HepG2 (cell line): ENCODE data around the gene BCL2A1. TPM values are rescaled to one million over a fixed set of nuclear protein-coding genes. Genes with fewer than 3 reads are reported as not detected.

Source experiments
- ATAC-seq: fragments of 200-7000 bp; cut with Tn5 transposase; 3 replicates; pipeline ENCODE4 v1.9.1; 2020; ENCODE audit warnings: mild to moderate bottlenecking, moderate library complexity
- BruUV-seq: library from RNA; stranded (reverse); fragments of 400-500 nt; replicated peaks from 2 replicates; lab custom pipeline; 2021; lab: Mats Ljungman, UMichigan
- CTCF ChIA-PET: fragments of 300-600 bp; formaldehyde crosslinking; extraction: SDS; loops from one replicate; lab custom pipeline; 2021; ENCODE audit warnings: low total read pairs, inconsistent platforms, low intra/inter-chr PET ratio; lab: Yijun Ruan, JAX
- POLR2A ChIA-PET: fragments of 350-600 bp; sonication (Branson Sonifier 250); formaldehyde crosslinking; loops from one replicate; lab custom pipeline; 2020; ENCODE audit warnings: antibody characterized with exemption, inconsistent platforms; lab: Yijun Ruan, JAX
- DNase-seq: peaks from one replicate; pipeline ENCODE4 v3.0.0-alpha.2; 2015; ENCODE audit warnings: low spot score
- FAIRE-seq: peaks from 3 replicates; lab custom pipeline; 2011; peaks lifted over from hg19 to GRCh38; lab: Jason Lieb, UNC
- H2AFZ ChIP-seq: one replicate; pipeline ENCODE4 v1.6.1; 2011; ENCODE audit warnings: low read length, inconsistent platforms
- H3K27ac ChIP-seq: fragments of 300-600 bp; 3 replicates; pipeline ENCODE4 v1.8.0; 2011; ENCODE audit warnings: mixed run types, mild to moderate bottlenecking, mixed read lengths, low read length, inconsistent platforms; ENCODE audit not compliant: insufficient read depth; ENCODE audit errors: extremely low read length
- H3K27me3 ChIP-seq, 2 experiments: fragments of 200-600 bp in 1 of 2; 2 replicates in 1 of 2; 3 replicates in 1 of 2; pipeline versions ENCODE4 v1.6.0 to v1.8.0; 2011; ENCODE audit warnings: low read length in 2 of 2, mild to moderate bottlenecking in 2 of 2, moderate library complexity in 2 of 2, inconsistent platforms in 1 of 2; ENCODE audit not compliant: insufficient read depth in 2 of 2, control insufficient read depth in 1 of 2
- H3K36me3 ChIP-seq, 2 experiments: fragments of 200-600 bp in 1 of 2; replicated peaks in 1 of 2; 2 replicates in 1 of 2; 3 replicates in 1 of 2; pipeline versions ENCODE4 v1.5.1 to v1.8.0; 2011; ENCODE audit warnings: low read length in 2 of 2, inconsistent platforms in 1 of 2; ENCODE audit not compliant: insufficient read depth in 2 of 2, control insufficient read depth in 1 of 2
- H3K4me1 ChIP-seq: 2 replicates; pipeline ENCODE4 v1.5.1; 2012; ENCODE audit warnings: low read length, inconsistent platforms; ENCODE audit not compliant: insufficient read depth
- H3K4me2 ChIP-seq: 2 replicates; pipeline ENCODE4 v1.6.0; 2011; ENCODE audit warnings: low read depth, low read length, inconsistent platforms
- H3K4me3 ChIP-seq, 3 experiments: fragments of 200-600 bp in 1 of 3; sonication (generic), shearing (Covaris generic) in 1 of 3; replicated peaks in 1 of 3; 2 replicates each; pipeline ENCODE4 v1.5.1; 2011 to 2016; ENCODE audit warnings: low read length in 3 of 3, inconsistent platforms in 2 of 3, low read depth in 2 of 3, mild to moderate bottlenecking in 2 of 3, control low read depth in 1 of 3, mixed read lengths in 1 of 3; ENCODE audit not compliant: insufficient read depth in 1 of 3
- H3K79me2 ChIP-seq: one replicate; pipeline ENCODE4 v1.6.1; 2011; ENCODE audit warnings: low read length, inconsistent platforms; ENCODE audit not compliant: insufficient read depth
- H3K9ac ChIP-seq: 2 replicates; pipeline ENCODE4 v1.6.0; 2011; ENCODE audit warnings: mild to moderate bottlenecking, low read depth, low read length, inconsistent platforms; ENCODE audit not compliant: insufficient read depth
- H3K9me3 ChIP-seq: 2 replicates; pipeline ENCODE4 v1.5.1; 2012; ENCODE audit warnings: mild to moderate bottlenecking, low read length
- H4K20me1 ChIP-seq: 2 replicates; pipeline ENCODE4 v1.6.0; 2011; ENCODE audit warnings: inconsistent platforms, mild to moderate bottlenecking, low read length, moderate library complexity; ENCODE audit not compliant: insufficient read depth
- AGO2 ChIP-seq: fragments of 200-400 bp; formaldehyde crosslinking; optimal IDR thresholded peaks from 2 replicates; pipeline ENCODE3; 2017; ENCODE audit warnings: mild to moderate bottlenecking, low read depth, low read length, moderate library complexity
- MAZ ChIP-seq, 2 experiments: sonication (generic) in 1 of 2; formaldehyde crosslinking in 1 of 2; IDR thresholded peaks; 2 replicates each; pipeline versions ENCODE4 v1.5.0 to v1.6.1; 2012 to 2020; ENCODE audit warnings: low read depth in 2 of 2, mild to moderate bottlenecking in 2 of 2, borderline replicate concordance in 1 of 2, improper control_type of control experiment in 1 of 2, low read length in 1 of 2, missing genetic modification reagents in 1 of 2, moderate library complexity in 1 of 2
- NONO ChIP-seq, 2 experiments: fragments of 450-650 bp in 1 of 2; sonication (generic) in 1 of 2; formaldehyde crosslinking in 1 of 2; IDR thresholded peaks in 1 of 2; conservative IDR thresholded peaks in 1 of 2; 2 replicates each; pipeline versions ENCODE4 v1.6.1 to v1.8.0; 2017 to 2022; ENCODE audit warnings: mild to moderate bottlenecking in 1 of 2, missing genetic modification reagents in 1 of 2, moderate library complexity in 1 of 2
- RAD21 ChIP-seq: fragments of 450-650 bp; formaldehyde crosslinking; IDR thresholded peaks from 2 replicates; pipeline ENCODE4 v1.5.0; 2020; ENCODE audit warnings: mild to moderate bottlenecking
- RBFOX2 ChIP-seq: fragments of 200-400 bp; formaldehyde crosslinking; IDR thresholded peaks from 2 replicates; pipeline ENCODE4 v1.6.1; 2017; ENCODE audit warnings: low read depth, mild to moderate bottlenecking, low read length
- ZBTB33 ChIP-seq: sonication (generic); formaldehyde crosslinking; IDR thresholded peaks from 2 replicates; pipeline ENCODE4 v1.4.0; 2020; ENCODE audit warnings: missing genetic modification reagents
- ZC3H13 ChIP-seq: sonication (generic); formaldehyde crosslinking; IDR thresholded peaks from 2 replicates; pipeline ENCODE4 v1.8.1; 2023; ENCODE audit warnings: mild to moderate bottlenecking, missing genetic modification reagents, moderate library complexity
- ZNF549 ChIP-seq: sonication (generic); formaldehyde crosslinking; IDR thresholded peaks from 2 replicates; pipeline ENCODE4 v1.5.0; 2020; ENCODE audit warnings: missing genetic modification reagents
- ZNF562 ChIP-seq: sonication (generic); formaldehyde crosslinking; IDR thresholded peaks from 2 replicates; pipeline ENCODE4 v1.8.0; 2022; ENCODE audit warnings: missing genetic modification reagents, borderline replicate concordance
- WGBS: methylation state at CpG from one replicate; pipeline ENCODE4 v1.1.6; 2017; ENCODE audit warnings: low lambda C conversion rate; 5-methylcytosine and 5-hydroxymethylcytosine counted together
- in situ Hi-C: cut with HindIII; loops from 2 replicates; pipeline ENCODE4 v1.10.0; 2017; ENCODE audit warnings: low pct_unique_long_range_greater_than_20kb; ENCODE audit not compliant: extremely low pct_ligation_motif_present
- intact Hi-C: fragments of 100-400 bp; cut with micrococcal nuclease; formaldehyde crosslinking; loops from one replicate; pipeline ENCODE4 v1.10.0; 2022; ENCODE audit not compliant: unreplicated experiment
- polyA plus RNA-seq, 8 experiments: library from polyadenylated mRNA; depleted of rRNA in 3 of 8; stranded (reverse) in 7 of 8; unstranded in 1 of 8; fragments of >200 nt; fragmentation: Illumina TruSeq in 4 of 8; extraction: Trizol in 4 of 8; gene quantifications; 2 replicates each; pipeline versions ENCODE4 v1.2.1 to v1.2.3, GENCODE V29; 2011 to 2016; ENCODE audit warnings: low read depth in 4 of 8, missing spikeins in 1 of 8, mixed read lengths in 1 of 8; ENCODE audit not compliant: insufficient read depth in 1 of 8
- total RNA-seq, 5 experiments: library from RNA; depleted of rRNA; stranded (reverse); fragments of >200 nt; fragmentation: Illumina TruSeq; extraction: Trizol; gene quantifications; 2 replicates each; pipeline ENCODE4 v1.2.3, GENCODE V29; 2016; ENCODE audit warnings: low read depth in 1 of 5

The BCL2A1 gene
- total and polyA plus RNA-seq, 2 of the 13 experiments (the other 11 are each of a cell fraction or from before 2014, with no cell fraction given), result 0.08 to 0.31 TPM

- no peak overlapping the region for H3K9ac ChIP-seq
- no peak overlapping the region for H3K4me3 ChIP-seq
- FAIRE-seq, result no peak
- no peak for DNase-seq
- ChIA-PET POLR2A (no interaction called here), CTCF (no interaction called here)
- H4K20me1 ChIP-seq, result no peaks in the 10 kb centered on the region
- H3K79me2 ChIP-seq, result peaks cover 27% of the 10 kb centered on the region
- no peak overlapping the region for H3K27ac ChIP-seq
- H3K9me3 ChIP-seq, result peaks cover 35% of the 10 kb centered on the region
- in situ Hi-C loops (no loop called here), intact Hi-C loops (loop anchor here (5.0 kb wide), 2 partner anchors 33 to 57 kb away; no protein-coding TSS in a partner anchor)
- BruUV-seq, result no TSS peak
- peaks cover 23% of the 10 kb centered on the region for H3K4me1 ChIP-seq
- H3K4me2 ChIP-seq, result no peak overlapping the region
- no peak overlapping the region for H2AFZ ChIP-seq
- H3K36me3 ChIP-seq, result peaks cover 2 to 4% of the 10 kb centered on the region in 2 experiments; a peak in 3 of 5 replicates
- no peaks in the 10 kb centered on the region; a peak in 1 of 5 replicates for H3K27me3 ChIP-seq
- ATAC-seq, result no peak
- TF ChIP-seq ZNF562 (CRISPR knock-in tag), result peak; percentile 92; the same call in 1 of the 2 replicates
- no peak for TF ChIP-seq MAZ (IDR thresholded peaks at IDR 0.05; ENCODE audit: borderline replicate concordance, low read depth, low read length)
- no peak for TF ChIP-seq MAZ (CRISPR knock-in tag; IDR thresholded peaks at IDR 0.05; ENCODE audit: low read depth)
- TF ChIP-seq, all 625 proteins: peak for 1
- whole genome bisulfite sequencing, result 94% methylated on average over 12 of the region's 12 CpGs
Observed at GRCh38 chr15:79919749-79920511, 51.1 kb downstream of the BCL2A1 start.

DNA sequence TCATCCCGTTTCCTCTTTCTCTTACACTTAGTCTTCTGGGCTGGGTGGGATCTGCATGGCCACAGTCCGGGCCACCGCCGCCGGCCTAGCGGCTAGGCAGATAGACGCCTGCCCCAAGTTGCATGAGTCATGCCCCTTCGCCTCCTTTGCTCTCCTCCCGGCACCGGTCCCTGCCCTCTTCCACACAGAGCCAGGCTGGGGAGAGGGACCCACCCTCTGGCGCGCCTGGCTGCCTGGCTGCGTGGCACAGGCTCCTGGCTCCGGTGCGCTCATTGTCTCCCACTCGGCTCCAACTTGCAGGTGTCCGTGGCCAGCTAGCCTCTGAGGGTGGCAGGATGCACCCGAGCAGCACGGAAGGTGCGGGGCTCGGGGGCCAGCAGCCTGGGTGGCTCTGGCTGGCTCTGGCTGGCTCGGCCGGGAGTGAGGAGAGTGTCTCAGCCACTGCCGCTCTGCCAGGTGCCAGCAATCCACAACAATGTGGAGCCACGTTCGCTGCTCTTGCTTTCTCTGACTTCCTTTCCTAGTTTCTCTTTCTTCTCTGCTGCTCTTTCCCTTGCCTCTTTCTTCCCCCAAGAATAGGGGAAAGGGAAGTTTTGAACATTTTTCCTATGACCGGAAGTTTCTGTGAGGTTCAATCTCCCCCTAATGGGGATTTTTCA is 51.8 kb downstream of the BCL2A1 start:
- intact Hi-C loops, result no loop called here
- no TSS peak for BruUV-seq
- peaks cover 42% of the 10 kb centered on the region for H3K9me3 ChIP-seq
- POLR2A ChIA-PET, result no interaction called here
- H2AFZ ChIP-seq, result no peak overlapping the region
- H3K27me3 ChIP-seq, result no peaks in the 10 kb centered on the region; a peak in 1 of 5 replicates
- peaks cover 16% of the 10 kb centered on the region for H3K4me1 ChIP-seq
- no peak overlapping the region for H3K27ac ChIP-seq
- H4K20me1 ChIP-seq, result no peaks in the 10 kb centered on the region
- H3K36me3 ChIP-seq, result peaks cover 2 to 4% of the 10 kb centered on the region in 2 experiments; a peak in 3 of 5 replicates
- H3K4me3 ChIP-seq, result no peak overlapping the region
- CTCF ChIA-PET, result no interaction called here
- DNase-seq (no peak), ATAC-seq (no peak), FAIRE-seq (no peak)
- H3K79me2 ChIP-seq, result peaks cover 27% of the 10 kb centered on the region
- TF ChIP-seq ZBTB33 (CRISPR knock-in tag) (peak; percentile 8; the same call in 1 of the 2 replicates), ZC3H13 (CRISPR knock-in tag) (peak; percentile 51; the same call in 1 of the 2 replicates), AGO2 (peak; percentile 86), ZNF549 (CRISPR knock-in tag) (no peak), RBFOX2 (peak; percentile 66), RAD21 (no peak), NONO (IDR thresholded peaks at IDR 0.05) (no peak), NONO (CRISPR knock-in tag; conservative IDR thresholded peaks at IDR 0.05) (no peak)
- WGBS, result 90% methylated on average over 23 of the region's 27 CpGs
- in situ Hi-C loops, result no loop called here
- no peak overlapping the region for H3K4me2 ChIP-seq
- H3K9ac ChIP-seq, result no peak overlapping the region
